Measurements from ENCODE around the gene FYCO1.
"Not testable (repeated sequence)": the region's sequence is repeated elsewhere in the genome, so short reads cannot be mapped to it uniquely, and the experiment has no call there.

The FYCO1 gene

GRCh38 chr3:46008058-46008457 lies 12.4 kb upstream of the FYCO1 start:
- no peak for DNase-seq

- no peak for DNase-seq
Measured at GRCh38 chr3:46007280-46007679, 11.7 kb upstream of the FYCO1 start.

- no peak for DNase-seq
Measured at GRCh38 chr3:46006238-46007032, 10.8 kb upstream of the FYCO1 start.

DNA sequence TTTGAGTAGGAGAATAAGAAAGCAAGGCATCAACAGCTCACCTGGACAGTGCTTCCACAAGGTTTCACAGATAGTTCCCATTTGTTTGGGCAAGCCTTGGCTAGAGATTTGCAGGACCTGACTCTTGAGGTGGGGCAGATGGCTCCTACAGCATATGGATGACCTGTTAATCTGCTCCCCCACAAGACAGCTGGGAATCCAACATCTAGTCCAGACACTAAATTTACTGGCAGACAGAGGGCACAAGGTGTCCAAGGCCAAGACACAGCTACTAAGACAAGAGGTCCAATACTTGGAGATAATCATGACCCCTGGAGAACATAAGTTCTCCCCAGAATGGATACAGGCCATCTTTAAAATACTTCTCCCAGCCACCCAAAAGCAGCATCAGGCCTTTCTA lies 8.1 kb upstream of the FYCO1 start:
- DNase-seq, result not testable (repeated sequence)

DNA sequence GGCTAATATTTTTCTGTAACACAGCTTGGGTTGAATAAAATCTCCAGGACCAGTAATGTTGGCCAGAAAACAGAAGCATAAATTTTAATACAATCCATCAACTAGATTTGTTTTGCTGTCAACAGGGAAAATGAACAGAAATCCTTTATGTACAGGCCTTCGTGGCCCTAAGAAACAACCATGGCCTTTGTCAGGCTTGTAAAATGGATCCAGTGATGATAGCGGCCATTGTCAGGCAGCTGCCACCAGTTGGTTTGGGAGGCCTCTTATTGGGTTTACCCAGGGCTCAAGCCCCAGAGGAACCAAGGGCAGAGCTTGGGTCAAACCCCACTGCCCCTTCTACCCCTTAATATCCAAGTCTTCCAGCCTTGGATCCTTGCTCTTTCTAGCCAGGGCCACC lies 5.6 kb upstream of the FYCO1 start:
- no peak for DNase-seq

GRCh38 chr3:45997942-45998341 lies 2.3 kb upstream of the FYCO1 start:
- no peak for DNase-seq

DNA sequence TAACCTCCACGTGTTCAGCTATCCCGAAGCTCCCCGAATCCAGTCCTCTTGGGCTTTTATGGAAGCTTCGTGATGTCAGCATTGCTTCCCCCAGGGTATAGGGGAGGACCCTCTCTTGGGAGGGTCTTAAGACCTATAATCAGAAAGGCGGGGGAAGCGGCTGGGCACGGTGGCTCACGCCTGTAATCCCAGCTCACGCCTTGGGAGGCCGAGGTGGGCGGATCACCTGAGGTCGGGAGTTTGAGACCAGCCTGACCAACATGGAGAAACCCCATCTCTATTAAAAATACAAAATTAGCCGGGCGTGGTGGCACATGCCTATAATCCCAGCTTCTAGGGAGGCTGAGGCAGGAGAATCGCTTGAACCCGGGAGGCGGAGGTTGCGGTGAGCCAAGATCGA lies 1.9 kb upstream of the FYCO1 start:
- DNase-seq, result not testable (repeated sequence)

DNA sequence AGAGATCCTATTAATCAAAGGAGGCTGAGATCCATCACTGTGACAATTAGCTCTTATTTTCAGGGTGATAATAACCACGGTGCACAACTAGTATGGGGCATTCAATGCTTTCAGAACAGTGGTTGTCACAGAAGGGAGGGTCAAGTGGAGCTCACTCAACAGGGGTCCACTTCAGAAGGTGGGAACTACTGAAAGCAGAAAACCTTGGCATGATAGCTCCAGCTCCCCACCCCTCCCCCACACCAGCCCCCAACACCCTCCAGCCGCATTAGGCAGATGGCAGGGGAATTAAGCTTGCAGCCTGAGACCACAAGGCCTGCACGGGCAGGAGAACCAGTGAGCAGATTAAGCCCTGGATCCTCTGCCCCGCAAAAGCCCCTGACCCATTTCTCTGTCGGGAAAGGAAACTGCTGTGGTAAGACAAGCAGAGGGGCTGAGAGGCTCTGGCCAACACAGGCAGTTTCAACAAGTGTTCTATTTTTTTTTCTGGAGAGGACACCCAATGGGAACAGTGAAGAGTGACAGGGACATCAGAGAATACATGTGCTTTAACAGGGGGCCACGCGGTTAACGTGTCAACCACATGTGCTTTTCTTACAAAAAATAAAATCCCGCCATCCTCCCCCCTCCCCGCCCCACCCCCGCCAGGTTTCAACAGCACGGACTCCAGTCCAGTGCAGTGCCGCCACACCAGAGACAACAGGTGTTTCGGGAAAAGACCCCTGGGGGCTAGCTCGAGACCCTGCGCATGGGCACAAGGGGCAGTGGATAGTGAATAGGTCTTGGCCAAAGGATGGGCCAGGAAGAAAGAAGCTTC lies 997 bp downstream of the FYCO1 start:
- DNase-seq, result peak; percentile 28

- DNase-seq, result no peak
Measured at GRCh38 chr3:45993421-45994027, 2.1 kb downstream of the FYCO1 start.

GRCh38 chr3:45992821-45993221 lies 2.8 kb downstream of the FYCO1 start:
- DNase-seq, result no peak

DNA sequence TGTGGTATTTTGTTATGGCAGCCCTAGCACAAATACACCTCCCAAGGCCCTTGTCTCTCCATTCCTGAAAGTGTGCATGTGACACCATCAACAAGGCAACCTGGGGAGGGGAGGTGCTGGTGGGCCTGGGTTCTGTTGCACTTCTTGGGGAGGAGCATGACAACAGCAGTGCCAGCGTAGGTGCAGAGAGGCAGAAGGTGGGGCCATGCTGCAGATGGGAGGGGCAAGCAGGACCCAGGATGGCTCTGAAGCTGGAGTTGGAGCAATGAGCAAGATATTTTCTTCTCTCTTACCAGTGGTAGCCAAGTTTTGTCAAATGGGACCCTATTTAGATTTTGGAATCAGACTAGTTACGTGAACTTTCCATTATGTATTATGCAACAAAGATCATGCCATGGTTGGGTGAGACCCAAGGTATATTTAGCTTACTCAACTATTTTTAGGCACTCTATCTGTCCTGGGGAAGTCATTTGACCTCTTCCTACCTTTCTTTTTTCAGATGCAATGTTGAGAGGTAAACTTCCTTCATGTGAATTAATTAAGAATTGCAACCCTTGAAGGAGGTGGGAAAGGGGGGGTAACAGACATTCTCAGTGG lies 3.4 kb downstream of the FYCO1 start:
- no peak for DNase-seq

DNA sequence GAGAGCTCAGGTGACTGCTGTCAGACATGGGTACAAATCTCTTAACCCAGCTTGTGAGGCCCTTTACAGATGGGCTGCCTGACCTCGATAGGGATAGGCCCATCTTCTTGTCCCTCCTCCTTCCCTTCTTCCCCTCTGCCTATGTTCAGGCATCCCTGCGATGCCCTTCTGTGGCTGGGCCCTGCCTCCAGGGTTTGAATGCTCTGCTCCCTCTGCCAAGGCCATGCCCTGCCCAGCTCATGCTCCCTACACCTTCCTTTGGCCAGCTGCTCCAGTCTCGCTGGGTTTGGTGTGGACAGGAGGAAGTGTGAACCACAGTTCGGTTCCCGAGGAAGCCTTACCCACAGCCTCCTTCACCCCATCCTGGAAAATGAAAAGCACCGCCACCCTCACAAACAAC lies 4.3 kb downstream of the FYCO1 start:
- DNase-seq, result no peak

DNA sequence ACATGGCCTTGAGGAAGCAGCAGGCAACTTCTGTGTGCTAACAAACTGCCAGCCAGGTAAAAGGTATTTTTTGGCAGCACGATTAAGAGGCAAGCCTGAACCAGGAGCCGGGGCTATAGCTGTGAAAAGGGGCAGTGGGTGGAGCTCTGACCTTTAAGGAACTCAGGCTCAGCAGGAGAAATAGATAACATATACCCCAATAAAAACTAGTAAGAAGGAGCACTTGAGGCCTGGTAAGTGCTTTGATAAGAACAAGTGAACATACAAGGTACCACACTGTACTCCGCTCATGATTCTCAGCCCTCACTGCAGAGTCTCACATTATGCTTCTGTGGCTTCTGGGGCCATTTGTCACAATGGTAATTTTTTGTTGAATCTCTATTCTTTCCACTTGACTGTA lies 5.4 kb downstream of the FYCO1 start:
- no peak for DNase-seq

DNA sequence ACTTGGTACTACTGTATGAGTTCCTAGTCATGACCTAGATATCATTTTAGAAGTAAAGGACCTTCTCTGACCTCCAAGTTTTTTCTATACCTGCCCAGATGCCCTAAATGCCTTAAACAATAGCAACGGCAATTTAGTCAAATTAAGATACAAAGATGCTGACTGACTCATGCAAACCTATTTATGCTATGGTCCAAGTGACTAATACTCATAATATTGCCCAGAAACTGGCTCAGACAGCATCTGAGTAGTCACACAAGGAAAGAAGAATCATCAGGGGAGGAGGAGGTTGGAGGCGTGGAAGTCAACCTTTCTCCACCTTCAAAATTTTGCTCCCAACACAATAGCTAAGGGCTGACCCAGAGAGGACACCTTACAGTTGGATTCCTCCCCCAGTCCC lies 6.8 kb downstream of the FYCO1 start:
- DNase-seq, result no peak

- DNase-seq, result no peak
Measured at GRCh38 chr3:45988362-45988761, 7.3 kb downstream of the FYCO1 start.

GRCh38 chr3:45987368-45988291 lies 8.0 kb downstream of the FYCO1 start:
- DNase-seq, result no peak

- DNase-seq, result no peak
Measured at GRCh38 chr3:45986303-45986982, 9.2 kb downstream of the FYCO1 start.

DNA sequence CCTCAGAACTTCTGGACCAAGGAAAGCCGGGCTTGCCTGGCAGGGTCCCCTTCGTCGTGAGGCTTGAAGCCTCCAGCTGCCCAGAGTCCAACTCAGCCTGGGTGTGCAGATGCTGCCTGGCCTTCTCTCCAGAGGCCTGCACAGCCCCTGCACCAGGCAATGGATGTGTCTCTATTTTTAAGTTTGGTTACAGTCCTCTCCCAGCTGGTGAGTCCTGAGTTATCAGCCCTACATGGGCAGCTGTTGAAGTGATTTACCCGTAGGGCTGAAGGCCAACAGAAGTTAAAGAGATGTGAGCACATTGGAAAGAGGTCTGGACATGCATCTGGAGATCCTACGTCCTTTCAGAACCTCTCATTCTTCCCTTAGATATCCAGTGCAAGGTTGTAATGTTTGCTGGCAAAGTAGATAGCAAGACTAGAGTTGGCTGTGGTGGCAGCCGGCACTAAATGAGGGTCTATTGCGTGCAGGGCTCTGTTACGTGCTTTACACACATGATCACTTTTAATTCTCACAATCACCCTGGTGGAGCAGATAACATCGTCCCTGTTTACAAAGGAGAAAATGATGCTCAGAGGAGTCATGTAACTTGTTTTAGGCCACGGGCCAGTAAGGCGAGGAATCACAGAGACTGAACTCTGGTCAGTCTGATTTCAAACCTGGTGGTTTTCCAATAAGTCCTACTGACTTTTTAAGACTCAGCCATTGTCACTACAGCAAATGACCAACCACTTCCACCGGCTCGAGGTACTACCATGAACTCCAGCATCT lies 9.9 kb downstream of the FYCO1 start:
- no peak for DNase-seq

DNA sequence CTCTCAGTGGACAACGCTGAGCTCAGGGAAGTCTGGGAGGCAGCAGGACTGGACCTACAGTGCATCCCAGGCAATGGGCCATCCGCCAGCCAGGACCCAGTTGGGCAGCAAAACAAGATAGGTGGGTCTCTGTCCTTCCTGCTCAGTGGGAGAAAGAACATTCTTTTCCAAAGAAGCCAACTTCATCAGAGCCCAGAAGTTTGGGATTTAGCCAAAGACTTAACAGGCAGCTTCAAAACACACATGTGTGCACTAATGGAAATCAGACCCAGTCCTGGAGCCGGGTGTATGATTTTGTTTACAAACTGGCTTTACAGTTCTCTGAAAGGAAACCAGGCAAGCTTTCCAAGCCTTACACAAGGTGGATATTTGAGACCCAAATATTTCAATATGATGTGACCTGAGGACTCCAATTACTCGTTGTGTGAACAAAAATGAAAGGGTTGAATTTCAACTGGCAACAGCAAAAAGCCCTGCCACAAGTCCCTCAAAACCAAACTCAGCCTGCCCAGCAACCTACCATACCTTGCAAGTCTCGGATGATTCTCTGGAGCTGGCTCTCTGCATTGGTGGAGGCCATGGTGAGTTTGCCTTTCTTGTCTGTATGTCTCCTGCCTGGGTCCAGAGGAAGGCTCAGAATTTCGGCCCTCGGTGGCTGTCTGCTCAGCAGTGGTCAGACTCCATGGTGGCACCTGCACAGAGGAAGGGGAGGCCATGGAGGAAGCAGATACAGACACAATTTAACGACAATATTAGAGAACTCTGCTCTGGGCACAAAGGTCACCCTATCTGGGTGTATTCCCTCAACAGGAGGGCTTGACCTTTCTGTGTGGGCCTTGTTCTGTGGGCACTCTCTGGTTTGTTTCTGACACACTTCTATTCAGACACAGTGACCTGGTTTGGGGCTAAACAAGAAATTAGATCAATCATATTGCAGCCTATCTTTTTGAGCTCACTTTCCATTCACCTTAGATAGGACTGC lies 11.0 kb downstream of the FYCO1 start:
- no peak for DNase-seq

- no peak for DNase-seq
Measured at GRCh38 chr3:45983770-45984169, 11.9 kb downstream of the FYCO1 start.

Measured in KG1 (cell line).